ENCODE measurements around the gene CPPED1. TPM values are rescaled to one million over a fixed set of nuclear protein-coding genes. Genes with fewer than 3 reads are reported as not detected.

The CPPED1 gene
- total RNA-seq, 1 experiment from 2014 or later: 7.9 TPM

GRCh38 chr16:12677502-12677901 lies 126.2 kb downstream of the CPPED1 start:
- no peaks in the 10 kb centered on the region for H4K20me1 ChIP-seq (ENCODE audit: control insufficient read depth, insufficient read depth, insufficient read length)
- H4K91ac ChIP-seq (ENCODE audit: insufficient read length, low read depth, low read length): no peak overlapping the region
- Mint-ChIP-seq H3K9me3 (peaks cover 5 to 11% of the 10 kb centered on the region in 2 experiments), H3K27ac (no peak overlapping the region; a peak in 2 of 7 replicates), H3K4me1 (peaks cover 47 to 50% of the 10 kb centered on the region in 2 experiments), H3K36me3 (ENCODE audit: insufficient read depth in 1 of 3, low read depth in 3 of 3) (peaks cover 0 to 18% (median 4%) of the 10 kb centered on the region in 3 experiments; a peak in 3 of 7 replicates), H3K4me3 (no peak overlapping the region), H3K27me3 (ENCODE audit: low read depth) (no peaks in the 10 kb centered on the region)
- no peak overlapping the region for H3K4ac ChIP-seq (ENCODE audit: low read depth, low read length)
- no peaks in the 10 kb centered on the region for H3K79me2 ChIP-seq (ENCODE audit: insufficient read depth, low read length)
- no peak overlapping the region for H2BK120ac ChIP-seq (ENCODE audit: low read depth, low read length, poor library complexity, severe bottlenecking)
- no peaks in the 10 kb centered on the region for H3K23me2 ChIP-seq (ENCODE audit: insufficient read length, low read depth, low read length, poor library complexity, severe bottlenecking)
- no peak for DNase-seq
- H3K9ac ChIP-seq (ENCODE audit: extremely low read depth, insufficient read length, low read length): no peak overlapping the region
- no peak for TF ChIP-seq CTCF (conservative IDR thresholded peaks at IDR 0.05)
- H3K18ac ChIP-seq (ENCODE audit: insufficient read length, low read depth, low read length): no peak overlapping the region
- no peak overlapping the region for H3K4me2 ChIP-seq (ENCODE audit: insufficient read depth, insufficient read length, low read length)
- H2BK15ac ChIP-seq (ENCODE audit: low read depth, low read length): no peak overlapping the region
- no peaks in the 10 kb centered on the region for H3K27me3 ChIP-seq (ENCODE audit: insufficient read depth, low read length)
- H3T11ph ChIP-seq (ENCODE audit: low read length): no peak overlapping the region
- no peak overlapping the region for H2AK5ac ChIP-seq (ENCODE audit: insufficient read length, low read length)
- no CpG with 5 or more reads among the region's 8 CpGs for WGBS (ENCODE audit: extremely low coverage, insufficient read length, low lambda C conversion rate)
- no peak overlapping the region for H2BK20ac ChIP-seq (ENCODE audit: low read depth, low read length, poor library complexity, severe bottlenecking)
- H3K4me1 ChIP-seq (ENCODE audit: insufficient read depth, low read length): no peaks in the 10 kb centered on the region
- no peak overlapping the region for H3K27ac ChIP-seq (ENCODE audit: insufficient read length, low read depth, low read length)
- no peak overlapping the region for H3K56ac ChIP-seq (ENCODE audit: insufficient read length, low read depth, low read length)
- no peak overlapping the region for H2AFZ ChIP-seq (ENCODE audit: low read length)
- no peak overlapping the region for H4K8ac ChIP-seq (replicated peaks; ENCODE audit: insufficient read length, low read depth, low read length)
- no peak overlapping the region for H3K23ac ChIP-seq (ENCODE audit: insufficient read length, low read depth, low read length)
- no peaks in the 10 kb centered on the region for H3K9me3 ChIP-seq (ENCODE audit: control insufficient read depth, low read depth, low read length)
- no peak overlapping the region for H2BK12ac ChIP-seq (ENCODE audit: insufficient read length, low read depth, low read length)
- H3K79me1 ChIP-seq (ENCODE audit: insufficient read depth, low read depth, low read length, poor library complexity, severe bottlenecking): no peaks in the 10 kb centered on the region
- H2BK5ac ChIP-seq (ENCODE audit: insufficient read length, low read length): no peak overlapping the region
- H4K5ac ChIP-seq (ENCODE audit: insufficient read length, low read depth, low read length): no peak overlapping the region
- H3K14ac ChIP-seq (ENCODE audit: insufficient read depth, low read length): no peak overlapping the region
